GM18870 (cell line): Measurements from ENCODE around the gene ZKSCAN5.
A peak's percentile ranks its signal among the peaks of the same experiment; 100 is the strongest.
"Not testable (repeated sequence)": the region's sequence is repeated elsewhere in the genome, so short reads cannot be mapped to it uniquely, and the experiment has no call there.

Experiments used
- ATAC-seq: cut with Tn5 transposase; IDR thresholded peaks from one replicate; pipeline ENCODE4 v1.9.1; 2021; ENCODE audit warnings: moderate library complexity; ENCODE audit not compliant: unreplicated experiment

ZKSCAN5 gene

GRCh38 chr7:99497766-99498545, 6.5 kb upstream of the ZKSCAN5 start:
- no peak for ATAC-seq

GRCh38 chr7:99498546-99498944, 5.9 kb upstream of the ZKSCAN5 start:
- no peak for ATAC-seq

- peak; percentile 12 for ATAC-seq
These were observed 5.1 kb upstream of the ZKSCAN5 start for GRCh38 chr7:99499371-99499720.

GRCh38 chr7:99499721-99500636, 4.5 kb upstream of the ZKSCAN5 start, which contains the start of gene ZNF394:
Gene ZNF394 (minus strand): TSS chr7:99500281. CDS start chr7:99500093, 188 bp downstream.
- peak; percentile 43 for ATAC-seq

GRCh38 chr7:99500637-99501009, 3.8 kb upstream of the ZKSCAN5 start:
- no peak for ATAC-seq

GRCh38 chr7:99501236-99501635, 3.2 kb upstream of the ZKSCAN5 start:
- ATAC-seq, result not testable (repeated sequence)

- no peak for ATAC-seq
These were observed 220 bp upstream of the ZKSCAN5 start for GRCh38 chr7:99504281-99504602.

- peak; percentile 6 for ATAC-seq
These were observed 831 bp downstream of the ZKSCAN5 start for GRCh38 chr7:99505324-99505662.

- no peak for ATAC-seq
These were observed 9.6 kb downstream of the ZKSCAN5 start for GRCh38 chr7:99514050-99514449.

- no peak for ATAC-seq
These were observed 16.9 kb downstream of the ZKSCAN5 start for GRCh38 chr7:99521399-99521798.

- ATAC-seq, result no peak
These were observed 21.4 kb downstream of the ZKSCAN5 start for GRCh38 chr7:99525713-99526440.

- ATAC-seq, result no peak
These were observed 26.9 kb downstream of the ZKSCAN5 start for GRCh38 chr7:99531354-99531765.

GRCh38 chr7:99535667-99536066, 31.2 kb downstream of the ZKSCAN5 start:
- no peak for ATAC-seq

GRCh38 chr7:99539213-99539811, 34.9 kb downstream of the ZKSCAN5 start:
- ATAC-seq, result no peak

GRCh38 chr7:99540542-99540941, 36.1 kb downstream of the ZKSCAN5 start:
- ATAC-seq, result no peak

GRCh38 chr7:99541212-99541611, 36.8 kb downstream of the ZKSCAN5 start:
- ATAC-seq, result no peak

GRCh38 chr7:99543081-99543671, 38.7 kb downstream of the ZKSCAN5 start:
- no peak for ATAC-seq

GRCh38 chr7:99543916-99544315, 39.5 kb downstream of the ZKSCAN5 start:
- no peak for ATAC-seq

GRCh38 chr7:99545308-99545707, 40.8 kb downstream of the ZKSCAN5 start:
- not testable (repeated sequence) for ATAC-seq

- ATAC-seq, result not testable (repeated sequence)
These were observed 45.1 kb downstream of the ZKSCAN5 start for GRCh38 chr7:99549545-99549944.

GRCh38 chr7:99551334-99551733, 46.9 kb downstream of the ZKSCAN5 start:
- ATAC-seq, result no peak
